GM12878 (cell line): ENCODE data around the gene TNNT1. TPM values are rescaled to one million over a fixed set of nuclear protein-coding genes. Genes with fewer than 3 reads are reported as not detected.

Experiments used
- ATAC-seq: fragments of 200-7000 bp; cut with Tn5 transposase; 3 replicates; pipeline ENCODE4 v1.9.1; 2020; ENCODE audit warnings: mild to moderate bottlenecking, moderate library complexity
- BruUV-seq: library from RNA; stranded (reverse); fragments of 400-500 nt; replicated peaks from 2 replicates; lab custom pipeline; 2021; lab: Mats Ljungman, UMichigan
- CTCF ChIA-PET: fragments of 300-600 bp; sonication (Branson Sonifier 250); formaldehyde crosslinking; extraction: SDS; loops from one replicate; lab custom pipeline; 2021; ENCODE audit warnings: inconsistent platforms; lab: Yijun Ruan, JAX
- POLR2A ChIA-PET: fragments of 350-600 bp; formaldehyde crosslinking; extraction: SDS; loops from one replicate; lab custom pipeline; 2021; ENCODE audit warnings: inconsistent platforms; lab: Charles Lee
- RAD21 ChIA-PET: fragments of 300-600 bp; sonication (Branson Sonifier 250); formaldehyde crosslinking; loops from one replicate; lab custom pipeline; 2023; ENCODE audit warnings: antibody characterized with exemption; ENCODE audit not compliant: unreplicated experiment; lab: Charles Lee
- SMC1A ChIA-PET: fragments of 300-600 bp; sonication (Branson Sonifier 250); formaldehyde crosslinking; loops from one replicate; lab custom pipeline; 2023; ENCODE audit not compliant: unreplicated experiment, uncharacterized antibody; lab: Charles Lee
- DNase-seq: peaks from one replicate; pipeline ENCODE4 v3.0.0-alpha.2; 2011; ENCODE audit warnings: low read depth, low spot score
- FAIRE-seq: peaks from 3 replicates; lab custom pipeline; 2011; peaks lifted over from hg19 to GRCh38; lab: Jason Lieb, UNC
- H2AFZ ChIP-seq: 2 replicates; pipeline ENCODE4 v1.6.0; 2011; ENCODE audit warnings: low read depth, low read length, control low read depth; ENCODE audit not compliant: control insufficient read depth
- H3K27ac ChIP-seq: 2 replicates; pipeline ENCODE4 v1.5.1; 2011; ENCODE audit warnings: control low read depth; ENCODE audit not compliant: control insufficient read depth, insufficient read depth
- H3K27me3 ChIP-seq, 2 experiments: replicated peaks in 1 of 2; 2 replicates each; pipeline versions ENCODE4 v1.6.0 to v1.6.1; 2011; ENCODE audit warnings: low read length in 1 of 2; ENCODE audit not compliant: control insufficient read depth in 2 of 2, insufficient read depth in 2 of 2
- H3K36me3 ChIP-seq, 2 experiments: 2 replicates each; pipeline ENCODE4 v1.5.1; 2011; ENCODE audit warnings: low read length in 1 of 2; ENCODE audit not compliant: control insufficient read depth in 2 of 2, insufficient read depth in 2 of 2
- H3K4me1 ChIP-seq: 2 replicates; pipeline ENCODE4 v1.6.1; 2011; ENCODE audit warnings: mild to moderate bottlenecking, low read length, moderate library complexity, mixed read lengths; ENCODE audit not compliant: control insufficient read depth, insufficient read depth
- H3K4me2 ChIP-seq: 2 replicates; pipeline ENCODE4 v1.6.0; 2011; ENCODE audit warnings: control low read depth; ENCODE audit not compliant: control insufficient read depth, insufficient read depth
- H3K4me3 ChIP-seq: fragments of 200-600 bp; sonication (generic); 2 replicates; pipeline ENCODE4 v1.5.1; 2016
- H3K79me2 ChIP-seq: 2 replicates; pipeline ENCODE4 v1.6.0; 2011; ENCODE audit warnings: low read length; ENCODE audit not compliant: control insufficient read depth, insufficient read depth
- H3K9ac ChIP-seq: 2 replicates; pipeline ENCODE4 v1.8.0; 2011; ENCODE audit warnings: low read length, control low read depth, mixed read lengths; ENCODE audit not compliant: control insufficient read depth, insufficient read depth
- H3K9me3 ChIP-seq: replicated peaks from 3 replicates; pipeline ENCODE4 v1.5.1; 2011; ENCODE audit warnings: mild to moderate bottlenecking, low read length; ENCODE audit not compliant: control insufficient read depth, insufficient read depth
- H4K20me1 ChIP-seq: 2 replicates; pipeline ENCODE4 v1.6.0; 2011; ENCODE audit not compliant: control insufficient read depth, insufficient read depth
- ASH2L ChIP-seq: fragments of 300-600, 200-600 bp; sonication (generic); IDR thresholded peaks from 2 replicates; pipeline ENCODE4 v1.6.1; 2017; ENCODE audit warnings: low read depth, mild to moderate bottlenecking, borderline replicate concordance
- CREM ChIP-seq: IDR thresholded peaks from 2 replicates; pipeline ENCODE4 v1.6.1; 2014; ENCODE audit warnings: antibody characterized with exemption, low read depth
- FOS ChIP-seq: IDR thresholded peaks from 3 replicates; pipeline ENCODE4 v1.6.1; 2011; ENCODE audit warnings: borderline replicate concordance; ENCODE audit not compliant: insufficient read length; ENCODE audit errors: extremely low read depth
- FOXK2 ChIP-seq: fragments of 450-650 bp; IDR thresholded peaks from 2 replicates; pipeline ENCODE4 v1.6.1; 2017; ENCODE audit warnings: mild to moderate bottlenecking, moderate library complexity
- GATAD2B ChIP-seq: fragments of 450-650 bp; conservative IDR thresholded peaks from 2 replicates; pipeline ENCODE4 v1.6.1; 2017; ENCODE audit warnings: low read depth, mild to moderate bottlenecking, moderate library complexity
- IRF4 ChIP-seq: IDR thresholded peaks from 2 replicates; pipeline ENCODE4 v1.6.1; 2011; ENCODE audit warnings: low read depth, low read length
- MLLT1 ChIP-seq: fragments of 450-650 bp; IDR thresholded peaks from 2 replicates; pipeline ENCODE4 v1.6.1; 2016; ENCODE audit warnings: mild to moderate bottlenecking
- NFYA ChIP-seq: IDR thresholded peaks from 2 replicates; pipeline ENCODE4 v1.6.1; 2011; ENCODE audit warnings: low read depth, mild to moderate bottlenecking, low read length, improper control_type of control experiment, borderline replicate concordance
- PAX5 ChIP-seq: IDR thresholded peaks from 2 replicates; pipeline ENCODE4 v1.6.1; 2011; ENCODE audit warnings: low read depth, low read length, borderline replicate concordance
- PAX8 ChIP-seq: fragments of 450-650 bp; IDR thresholded peaks from 2 replicates; pipeline ENCODE4 v1.6.1; 2017; ENCODE audit warnings: mild to moderate bottlenecking, moderate library complexity
- POLR2AphosphoS5 ChIP-seq: IDR thresholded peaks from 2 replicates; pipeline ENCODE4 v1.6.1; 2011; ENCODE audit warnings: mild to moderate bottlenecking, low read length, inconsistent platforms
- RUNX3 ChIP-seq: IDR thresholded peaks from 2 replicates; pipeline ENCODE4 v1.6.1; 2012; ENCODE audit warnings: low read length, inconsistent platforms
- STAT3 ChIP-seq: IDR thresholded peaks from 2 replicates; pipeline ENCODE4 v1.6.1; 2011; ENCODE audit warnings: low read depth, low read length, improper control_type of control experiment
- TBL1XR1 ChIP-seq: IDR thresholded peaks from 2 replicates; pipeline ENCODE4 v1.6.1; 2012; ENCODE audit warnings: low read depth, low read length, improper control_type of control experiment
- ZBTB33 ChIP-seq: fragments of 450-650 bp; IDR thresholded peaks from 2 replicates; pipeline ENCODE4 v1.6.1; 2017; ENCODE audit warnings: mild to moderate bottlenecking
- WGBS: methylation state at CpG from one replicate; pipeline ENCODE4 v1.1.6; 2016; ENCODE audit warnings: low lambda C conversion rate; ENCODE audit not compliant: insufficient replicate concordance, insufficient coverage; ENCODE audit errors: missing lambda C conversion rate; 5-methylcytosine and 5-hydroxymethylcytosine counted together
- in situ Hi-C: fragments of 300-500 bp; cut with MboI; formaldehyde crosslinking; loops from 9 replicates; pipeline ENCODE4 v1.14.3; 2018; ENCODE audit warnings: mixed read lengths
- intact Hi-C: fragments of 100-400 bp; cut with micrococcal nuclease; formaldehyde crosslinking; loops from one replicate; pipeline ENCODE4 v1.14.2; 2022; ENCODE audit not compliant: unreplicated experiment
- polyA plus RNA-seq, 11 experiments: library from polyadenylated mRNA; depleted of rRNA in 4 of 11; unstranded in 6 of 11; stranded (reverse) in 5 of 11; fragments of >200 nt; fragmentation: Nextera tagmentation in 4 of 11; fragmentation: Illumina TruSeq in 1 of 11; extraction: Ambion mirVana in 4 of 11; extraction: Trizol in 1 of 11; gene quantifications; 1 replicate in 1 of 11; 2 replicates in 10 of 11; pipeline versions ENCODE4 v1.2.1 to v1.2.3, GENCODE V29; 2011 to 2016; ENCODE audit warnings: inconsistent platforms in 2 of 11, missing spikeins in 2 of 11, low read depth in 1 of 11
- total RNA-seq, 4 experiments: library from RNA; depleted of rRNA in 3 of 4; stranded (reverse); fragments of >200 nt in 3 of 4; fragmentation: Illumina TruSeq in 1 of 4; extraction: Trizol in 1 of 4; gene quantifications; 2 replicates each; pipeline versions ENCODE4 v1.2.1 to v1.2.3, GENCODE V29; 2013 to 2021
- TF ChIP-seq, protein P1 (sequence below): IDR thresholded peaks from 2 replicates; pipeline ENCODE4 v1.6.1; 2011; ENCODE audit warnings: mild to moderate bottlenecking, low read depth, low read length, moderate library complexity; ENCODE audit not compliant: insufficient replicate concordance
- TF ChIP-seq, protein P2 (sequence below): fragments of 450-650 bp; formaldehyde crosslinking; IDR thresholded peaks from 2 replicates; pipeline ENCODE4 v1.4.0; 2020; ENCODE audit warnings: mild to moderate bottlenecking, moderate library complexity

Gene TNNT1
- total and polyA plus RNA-seq, 10 of the 15 experiments (the other 5 are each of a cell fraction or from before 2014, with no cell fraction given), result 0.26 to 0.62 (median 0.37) TPM; not detected in 7

GRCh38 chr19:55147545-55148251, 1.3 kb downstream of the TNNT1 start:
- Histone ChIP-seq H3K9me3 (no peaks in the 10 kb centered on the region; the same call in 2 of the 3 replicates), H2AFZ (no peak overlapping the region), H3K4me3 (no peak overlapping the region), H3K79me2 (no peaks in the 10 kb centered on the region), H4K20me1 (no peaks in the 10 kb centered on the region), H3K27ac (no peak overlapping the region), H3K36me3 (no peaks in the 10 kb centered on the region), H3K4me2 (no peak overlapping the region), H3K9ac (no peak overlapping the region), H3K4me1 (no peaks in the 10 kb centered on the region), H3K27me3 (no peaks in the 10 kb centered on the region; a peak in 2 of 4 replicates)
- ATAC-seq (no peak), FAIRE-seq (no peak), DNase-seq (no peak)
- SMC1A ChIA-PET, result no interaction called here
- no TSS peak for BruUV-seq
- in situ Hi-C loops, result no loop called here
- CTCF ChIA-PET, result interaction anchor here (0.6 to 2.0 kb wide), 4 partner anchors 13 to 356 kb away, joined by 3 to 11 read pairs (median 5); no protein-coding TSS in a partner anchor
- 27% methylated on average over 3 of the region's 9 CpGs for WGBS
- POLR2A ChIA-PET, result no interaction called here
- intact Hi-C loops, result no loop called here
- RAD21 ChIA-PET, result interaction anchor here (0.6 kb wide), 1 partner anchor 14 kb away, joined by 3 read pairs; no protein-coding TSS in a partner anchor
- TF ChIP-seq NFYA (no peak), FOXK2 (no peak), TBL1XR1 (no peak), CREM (no peak), ZBTB33 (no peak), ASH2L (no peak), POLR2AphosphoS5 (no peak), STAT3 (no peak), PAX8 (no peak), FOS (no peak), IRF4 (no peak), RUNX3 (no peak), MLLT1 (no peak), GATAD2B (no peak), PAX5 (no peak)
- TF ChIP-seq, protein P1, sequence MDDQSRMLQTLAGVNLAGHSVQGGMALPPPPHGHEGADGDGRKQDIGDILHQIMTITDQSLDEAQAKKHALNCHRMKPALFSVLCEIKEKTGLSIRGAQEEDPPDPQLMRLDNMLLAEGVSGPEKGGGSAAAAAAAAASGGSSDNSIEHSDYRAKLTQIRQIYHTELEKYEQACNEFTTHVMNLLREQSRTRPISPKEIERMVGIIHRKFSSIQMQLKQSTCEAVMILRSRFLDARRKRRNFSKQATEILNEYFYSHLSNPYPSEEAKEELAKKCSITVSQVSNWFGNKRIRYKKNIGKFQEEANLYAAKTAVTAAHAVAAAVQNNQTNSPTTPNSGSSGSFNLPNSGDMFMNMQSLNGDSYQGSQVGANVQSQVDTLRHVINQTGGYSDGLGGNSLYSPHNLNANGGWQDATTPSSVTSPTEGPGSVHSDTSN, result no peak
- TF ChIP-seq, protein P2, sequence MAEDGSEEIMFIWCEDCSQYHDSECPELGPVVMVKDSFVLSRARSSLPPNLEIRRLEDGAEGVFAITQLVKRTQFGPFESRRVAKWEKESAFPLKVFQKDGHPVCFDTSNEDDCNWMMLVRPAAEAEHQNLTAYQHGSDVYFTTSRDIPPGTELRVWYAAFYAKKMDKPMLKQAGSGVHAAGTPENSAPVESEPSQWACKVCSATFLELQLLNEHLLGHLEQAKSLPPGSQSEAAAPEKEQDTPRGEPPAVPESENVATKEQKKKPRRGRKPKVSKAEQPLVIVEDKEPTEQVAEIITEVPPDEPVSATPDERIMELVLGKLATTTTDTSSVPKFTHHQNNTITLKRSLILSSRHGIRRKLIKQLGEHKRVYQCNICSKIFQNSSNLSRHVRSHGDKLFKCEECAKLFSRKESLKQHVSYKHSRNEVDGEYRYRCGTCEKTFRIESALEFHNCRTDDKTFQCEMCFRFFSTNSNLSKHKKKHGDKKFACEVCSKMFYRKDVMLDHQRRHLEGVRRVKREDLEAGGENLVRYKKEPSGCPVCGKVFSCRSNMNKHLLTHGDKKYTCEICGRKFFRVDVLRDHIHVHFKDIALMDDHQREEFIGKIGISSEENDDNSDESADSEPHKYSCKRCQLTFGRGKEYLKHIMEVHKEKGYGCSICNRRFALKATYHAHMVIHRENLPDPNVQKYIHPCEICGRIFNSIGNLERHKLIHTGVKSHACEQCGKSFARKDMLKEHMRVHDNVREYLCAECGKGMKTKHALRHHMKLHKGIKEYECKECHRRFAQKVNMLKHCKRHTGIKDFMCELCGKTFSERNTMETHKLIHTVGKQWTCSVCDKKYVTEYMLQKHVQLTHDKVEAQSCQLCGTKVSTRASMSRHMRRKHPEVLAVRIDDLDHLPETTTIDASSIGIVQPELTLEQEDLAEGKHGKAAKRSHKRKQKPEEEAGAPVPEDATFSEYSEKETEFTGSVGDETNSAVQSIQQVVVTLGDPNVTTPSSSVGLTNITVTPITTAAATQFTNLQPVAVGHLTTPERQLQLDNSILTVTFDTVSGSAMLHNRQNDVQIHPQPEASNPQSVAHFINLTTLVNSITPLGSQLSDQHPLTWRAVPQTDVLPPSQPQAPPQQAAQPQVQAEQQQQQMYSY (CRISPR knock-in tag), result no peak
